ENCODE data around the gene UGT1A5. TPM values are rescaled to one million over a fixed set of nuclear protein-coding genes. Genes with fewer than 3 reads are reported as not detected.

UGT1A5 gene
- total and polyA plus RNA-seq, 8 donors = not detected

GRCh38 chr2:233672886-233673285 lies 39.8 kb upstream of the UGT1A5 start:
- Histone ChIP-seq H3K9me3 (no peaks in the 10 kb centered on the region), H3K36me3 (no peaks in the 10 kb centered on the region), H3K4me3 (no peak overlapping the region), H3K4me1 (no peaks in the 10 kb centered on the region), H3K27ac (no peak overlapping the region), H3K27me3 (no peaks in the 10 kb centered on the region)
- DNase-seq (no peak), FAIRE-seq (no peak), ATAC-seq (no peak)
- WGBS, 2 donors = 74 to 79% methylated on average over 3 of the region's 3 CpGs
- intact Hi-C loops (cut with DNase I) = no loop called here
- no peak for TF ChIP-seq CTCF (IDR thresholded peaks at IDR 0.05)

DNA sequence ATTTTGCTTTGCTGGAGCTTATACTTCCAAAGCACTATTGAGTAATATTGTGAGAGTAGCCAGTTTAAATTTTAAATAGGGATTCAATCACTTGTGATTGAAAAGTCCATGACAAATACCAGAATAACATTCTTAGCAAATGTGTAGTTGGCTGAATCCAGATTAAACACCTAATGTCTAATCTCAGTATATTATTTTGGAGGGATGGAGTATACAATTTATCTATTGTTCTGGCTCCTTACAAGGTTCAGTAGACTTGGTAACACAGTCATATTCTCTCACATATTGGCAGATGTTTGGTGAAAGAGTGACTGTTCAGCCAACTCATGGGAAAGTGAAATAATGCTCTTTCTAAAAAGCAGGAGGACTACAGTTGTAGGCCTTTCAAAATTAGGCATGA lies 38.8 kb upstream of the UGT1A5 start:
- no peak for ATAC-seq
- TF ChIP-seq CTCF (IDR thresholded peaks at IDR 0.05) = no peak
- intact Hi-C loops (cut with DNase I) = no loop called here
- Histone ChIP-seq H3K4me3 (no peak overlapping the region), H3K27ac (no peak overlapping the region), H3K36me3 (no peaks in the 10 kb centered on the region), H3K9me3 (no peaks in the 10 kb centered on the region), H3K4me1 (no peaks in the 10 kb centered on the region), H3K27me3 (no peaks in the 10 kb centered on the region)
- FAIRE-seq = no peak
- DNase-seq = no peak

GRCh38 chr2:233674314-233674713 lies 38.4 kb upstream of the UGT1A5 start:
- no peak for FAIRE-seq
- no peak for ATAC-seq
- Histone ChIP-seq H3K9me3 (no peaks in the 10 kb centered on the region), H3K36me3 (no peaks in the 10 kb centered on the region), H3K4me3 (no peak overlapping the region), H3K27me3 (no peaks in the 10 kb centered on the region), H3K4me1 (no peaks in the 10 kb centered on the region), H3K27ac (no peak overlapping the region)
- intact Hi-C loops (cut with DNase I) = no loop called here
- 63 to 70% methylated on average over 1 of the region's 1 CpG for WGBS, 2 donors
- no peak for TF ChIP-seq CTCF (IDR thresholded peaks at IDR 0.05)
- no peak for DNase-seq

- Histone ChIP-seq H3K9me3 (no peaks in the 10 kb centered on the region), H3K4me1 (no peaks in the 10 kb centered on the region), H3K36me3 (no peaks in the 10 kb centered on the region), H3K27me3 (no peaks in the 10 kb centered on the region), H3K27ac (no peak overlapping the region), H3K4me3 (no peak overlapping the region)
- DNase-seq (no peak), ATAC-seq (no peak), FAIRE-seq (no peak)
- intact Hi-C loops (cut with DNase I) = no loop called here
- WGBS, 2 donors = 19 to 21% methylated on average over 4 of the region's 4 CpGs
- no peak for TF ChIP-seq CTCF (IDR thresholded peaks at IDR 0.05)
These were observed 37.7 kb upstream of the UGT1A5 start for GRCh38 chr2:233674995-233675394.

- TF ChIP-seq CTCF (IDR thresholded peaks at IDR 0.05) = no peak
- no peaks in the 10 kb centered on the region for H3K27me3 ChIP-seq
- DNase-seq = no peak
- intact Hi-C loops (cut with DNase I) = no loop called here
- FAIRE-seq = no peak
- no peak overlapping the region for H3K27ac ChIP-seq
- WGBS, 2 donors = 69 to 83% methylated on average over 2 of the region's 2 CpGs
- no peaks in the 10 kb centered on the region for H3K36me3 ChIP-seq
- H3K4me1 ChIP-seq = no peaks in the 10 kb centered on the region
- no peaks in the 10 kb centered on the region for H3K9me3 ChIP-seq
- ATAC-seq = no peak
- H3K4me3 ChIP-seq = no peak overlapping the region
These were observed 36.7 kb upstream of the UGT1A5 start for GRCh38 chr2:233676046-233676445.

Measured in pancreas (tissue), 10 donors.